IMR-90 (cell line): ENCODE data around the gene SH2D5.

Experiments
- MAZ ChIP-seq: IDR thresholded peaks from 2 replicates; pipeline ENCODE4 v1.6.1; 2012; ENCODE audit warnings: low read depth, mild to moderate bottlenecking, low read length, improper control_type of control experiment, moderate library complexity, borderline replicate concordance
- SMC3 ChIP-seq: fragments of 150-350 bp; IDR thresholded peaks from 2 replicates; pipeline ENCODE4 v1.6.1; 2016; ENCODE audit warnings: low read depth, mild to moderate bottlenecking, antibody characterized with exemption, low read length, moderate library complexity

- TF ChIP-seq SMC3 (no peak), MAZ (no peak)
These were observed 47.3 kb downstream of the SH2D5 start for GRCh38 chr1:20685099-20685662.
